Uterus (tissue), 4 donors: ENCODE data around the gene GMEB2. TPM values are rescaled to one million over a fixed set of nuclear protein-coding genes. Genes with fewer than 3 reads are reported as not detected.
"Not testable (repeated sequence)": the region's sequence is repeated elsewhere in the genome, so short reads cannot be mapped to it uniquely, and the experiment has no call there.

ENCODE experiments used
- DNase-seq, 2 donors: peaks; one replicate each; pipeline ENCODE4 v3.0.0-alpha.2; 2019 to 2020
- H3K27ac ChIP-seq, 2 donors: fragments of 200-600 bp; sonication (generic); 1 replicate in 1 of 2; 2 replicates in 1 of 2; pipeline ENCODE4 v1.5.1; 2016 to 2018
- H3K27me3 ChIP-seq, 2 donors: fragments of 200-600 bp; sonication (generic); one replicate each; pipeline ENCODE4 v1.5.1; 2018 to 2019; ENCODE audit warnings: control low read depth in 1 of 2
- H3K36me3 ChIP-seq, 2 donors: fragments of 200-600 bp; sonication (generic); one replicate each; pipeline ENCODE4 v1.5.1; 2019; ENCODE audit warnings: control low read depth in 1 of 2
- H3K4me1 ChIP-seq, 2 donors: fragments of 200-600 bp; sonication (generic); one replicate each; pipeline ENCODE4 v1.5.1; 2018 to 2019; ENCODE audit warnings: control low read depth in 1 of 2
- H3K4me3 ChIP-seq, 2 donors: fragments of 200-600 bp; sonication (generic); 1 replicate in 1 of 2; 2 replicates in 1 of 2; pipeline ENCODE4 v1.5.1; 2018 to 2019; ENCODE audit warnings: mild to moderate bottlenecking in 1 of 2
- H3K9me3 ChIP-seq, 2 donors: fragments of 200-600 bp; sonication (generic); one replicate each; pipeline ENCODE4 v1.5.1; 2019; ENCODE audit warnings: control low read depth in 1 of 2
- POLR2A ChIP-seq, 2 donors: fragments of 450-650 bp; IDR thresholded peaks; one replicate each; pipeline ENCODE4 v1.6.1; 2016; ENCODE audit warnings: antibody characterized with exemption in 2 of 2, mild to moderate bottlenecking in 1 of 2, moderate library complexity in 1 of 2
- intact Hi-C: fragments of 100-400 bp; cut with DNase I; formaldehyde crosslinking; loops from one replicate; pipeline ENCODE4 v1.15.1; 2023; ENCODE audit warnings: low total_unique reads
- total RNA-seq, 4 donors: library from RNA; depleted of rRNA in 3 of 4; stranded (reverse); fragments of >200 nt in 3 of 4; gene quantifications; one replicate each; pipeline versions ENCODE4 v1.1.0 to v1.2.4, GENCODE V29; 2014 to 2023
- TF ChIP-seq, protein P1 (sequence below), 4 experiments: fragments of 200-600 bp in 2 of 4; fragments of 450-650 bp in 2 of 4; sonication (generic) in 2 of 4; IDR thresholded peaks; one replicate each; pipeline ENCODE4 v1.5.1; 2016 to 2019; ENCODE audit warnings: antibody characterized with exemption in 4 of 4, mild to moderate bottlenecking in 2 of 4, moderate library complexity in 1 of 4
- donor health status: DM: yes; HTN: yes; CAD: no.

The GMEB2 gene
- total RNA-seq, 4 donors from 2014 or later = 2.1 to 24.8 (median 11.5) TPM

- no peaks in the 10 kb centered on the region for H3K9me3 ChIP-seq
- intact Hi-C loops = no loop called here
- no peaks in the 10 kb centered on the region for H3K36me3 ChIP-seq
- H3K4me1 ChIP-seq = no peaks in the 10 kb centered on the region
- no peak for TF ChIP-seq POLR2A (IDR thresholded peaks at IDR 0.05)
- TF ChIP-seq, protein P1, sequence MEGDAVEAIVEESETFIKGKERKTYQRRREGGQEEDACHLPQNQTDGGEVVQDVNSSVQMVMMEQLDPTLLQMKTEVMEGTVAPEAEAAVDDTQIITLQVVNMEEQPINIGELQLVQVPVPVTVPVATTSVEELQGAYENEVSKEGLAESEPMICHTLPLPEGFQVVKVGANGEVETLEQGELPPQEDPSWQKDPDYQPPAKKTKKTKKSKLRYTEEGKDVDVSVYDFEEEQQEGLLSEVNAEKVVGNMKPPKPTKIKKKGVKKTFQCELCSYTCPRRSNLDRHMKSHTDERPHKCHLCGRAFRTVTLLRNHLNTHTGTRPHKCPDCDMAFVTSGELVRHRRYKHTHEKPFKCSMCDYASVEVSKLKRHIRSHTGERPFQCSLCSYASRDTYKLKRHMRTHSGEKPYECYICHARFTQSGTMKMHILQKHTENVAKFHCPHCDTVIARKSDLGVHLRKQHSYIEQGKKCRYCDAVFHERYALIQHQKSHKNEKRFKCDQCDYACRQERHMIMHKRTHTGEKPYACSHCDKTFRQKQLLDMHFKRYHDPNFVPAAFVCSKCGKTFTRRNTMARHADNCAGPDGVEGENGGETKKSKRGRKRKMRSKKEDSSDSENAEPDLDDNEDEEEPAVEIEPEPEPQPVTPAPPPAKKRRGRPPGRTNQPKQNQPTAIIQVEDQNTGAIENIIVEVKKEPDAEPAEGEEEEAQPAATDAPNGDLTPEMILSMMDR (IDR thresholded peaks at IDR 0.05) = no peak
- no peaks in the 10 kb centered on the region for H3K27me3 ChIP-seq
- DNase-seq = no peak
- no peak overlapping the region for H3K27ac ChIP-seq
- no peak overlapping the region for H3K4me3 ChIP-seq
Observed at GRCh38 chr20:63560856-63561609, 65.9 kb downstream of the GMEB2 start.

DNA sequence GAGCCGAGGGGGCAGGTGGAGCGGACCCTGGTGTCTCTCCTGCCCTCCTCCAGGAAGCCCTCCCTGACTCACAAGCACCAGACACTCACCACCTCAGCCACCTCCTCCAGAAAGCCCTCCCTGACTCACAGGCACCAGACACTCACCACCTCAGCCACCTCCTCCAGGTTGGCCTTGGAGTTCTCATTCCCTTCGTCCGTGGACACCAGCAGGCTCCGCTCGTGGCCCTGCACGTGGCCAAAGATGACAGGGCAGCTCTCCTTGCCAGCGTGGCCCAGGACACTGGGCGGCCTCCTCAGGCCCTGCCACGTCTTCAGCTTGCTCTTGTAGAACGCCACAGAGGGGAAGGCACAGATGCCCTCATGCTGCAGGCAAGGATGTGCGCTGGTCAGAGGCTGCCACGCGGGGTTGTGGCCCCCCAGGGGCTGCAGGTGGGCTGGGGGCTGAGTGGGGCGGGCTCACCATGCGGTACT, 66.5 kb downstream of the GMEB2 start:
- DNase-seq = no peak
- H3K27me3 ChIP-seq = no peaks in the 10 kb centered on the region
- intact Hi-C loops = no loop called here
- no peaks in the 10 kb centered on the region for H3K36me3 ChIP-seq
- no peak overlapping the region for H3K4me3 ChIP-seq
- H3K4me1 ChIP-seq = no peaks in the 10 kb centered on the region
- no peak overlapping the region for H3K27ac ChIP-seq
- no peak for TF ChIP-seq POLR2A (IDR thresholded peaks at IDR 0.05)
- TF ChIP-seq, protein P1 (IDR thresholded peaks at IDR 0.05) = no peak
- H3K9me3 ChIP-seq = no peaks in the 10 kb centered on the region

- DNase-seq, H3K4me1 ChIP-seq, H3K4me3 ChIP-seq, H3K36me3 ChIP-seq, H3K27me3 ChIP-seq, intact Hi-C loops, H3K27ac ChIP-seq, H3K9me3 ChIP-seq: not testable (repeated sequence)
Observed at GRCh38 chr20:63559485-63560332, 67.2 kb downstream of the GMEB2 start.

DNA sequence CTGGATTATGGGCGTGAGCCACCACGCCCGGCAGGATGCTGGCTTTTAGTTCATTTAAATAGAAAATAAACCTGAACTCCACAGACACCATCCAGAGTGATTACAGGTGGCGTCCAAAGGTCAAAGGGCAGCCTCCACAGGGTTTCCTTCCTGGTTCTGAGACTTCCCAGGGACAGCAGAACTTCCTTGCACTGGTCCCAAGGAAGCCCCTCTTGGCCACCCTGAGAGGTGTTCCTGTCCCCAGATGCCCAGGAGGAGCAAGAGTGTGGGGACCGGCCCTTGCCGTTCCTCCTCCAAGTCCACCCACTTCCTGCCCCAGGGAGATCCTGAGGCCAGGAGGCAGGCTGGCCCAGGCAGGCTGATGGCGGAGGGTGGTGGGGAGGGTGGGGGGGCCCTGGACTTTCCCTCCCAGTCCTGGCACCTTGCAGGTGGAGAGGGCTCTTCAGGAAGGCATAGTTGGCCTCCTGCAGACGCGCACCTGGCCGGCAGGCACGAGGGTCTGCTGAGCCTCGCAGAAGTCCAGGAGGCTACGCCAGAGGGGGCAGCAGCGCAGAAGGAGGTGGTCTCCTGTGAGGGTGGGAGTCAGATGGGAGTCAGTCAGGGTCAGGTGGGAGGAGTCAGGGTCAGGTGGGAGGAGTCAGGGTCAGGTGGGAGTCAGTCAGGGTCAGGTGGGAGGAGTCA, 68.0 kb downstream of the GMEB2 start:
- Histone ChIP-seq H3K4me1 (peaks cover 0 to 5% of the 10 kb centered on the region in 2 donors), H3K27me3 (no peaks in the 10 kb centered on the region), H3K27ac (no peak overlapping the region), H3K36me3 (no peaks in the 10 kb centered on the region), H3K9me3 (no peaks in the 10 kb centered on the region), H3K4me3 (no peak overlapping the region)
- DNase-seq = no peak
- TF ChIP-seq, protein P1 (IDR thresholded peaks at IDR 0.05) = no peak
- intact Hi-C loops = no loop called here

- TF ChIP-seq, protein P1 (IDR thresholded peaks at IDR 0.05) = no peak
- TF ChIP-seq POLR2A (IDR thresholded peaks at IDR 0.05) = no peak
- Histone ChIP-seq H3K9me3 (no peaks in the 10 kb centered on the region), H3K36me3 (no peaks in the 10 kb centered on the region), H3K4me3 (no peak overlapping the region), H3K4me1 (peaks cover 0 to 8% of the 10 kb centered on the region in 2 donors), H3K27ac (no peak overlapping the region), H3K27me3 (no peaks in the 10 kb centered on the region)
- no peak for DNase-seq
- intact Hi-C loops = no loop called here
Observed at GRCh38 chr20:63557481-63557891, 69.4 kb downstream of the GMEB2 start.
